Immature natural killer cell (primary cell): Measurements from ENCODE around the gene DPYSL4. TPM values are rescaled to one million over a fixed set of nuclear protein-coding genes. Genes with fewer than 3 reads are reported as not detected.

Source experiments
- DNase-seq, 3 donors: peaks; one replicate each; pipeline ENCODE4 v3.0.0; 2022; ENCODE audit warnings: mixed read lengths in 1 of 3
- H3K27ac Mint-ChIP-seq, 6 donors: one replicate each; pipeline ENCODE4 v1.8.0; 2020; ENCODE audit warnings: mixed read lengths in 6 of 6, mild to moderate bottlenecking in 5 of 6, inconsistent platforms in 4 of 6, moderate library complexity in 3 of 6
- H3K27me3 Mint-ChIP-seq, 3 donors: one replicate each; pipeline ENCODE4 v1.8.0; 2020 to 2021; ENCODE audit warnings: low read depth in 3 of 3, mild to moderate bottlenecking in 3 of 3, mixed read lengths in 3 of 3, moderate library complexity in 3 of 3, inconsistent platforms in 1 of 3
- H3K36me3 Mint-ChIP-seq, 3 donors: one replicate each; pipeline ENCODE4 v1.8.0; 2020; ENCODE audit warnings: mixed read lengths in 3 of 3, inconsistent platforms in 2 of 3, mild to moderate bottlenecking in 2 of 3
- H3K4me1 Mint-ChIP-seq, 2 donors: one replicate each; pipeline ENCODE4 v1.8.0; 2020; ENCODE audit warnings: inconsistent platforms in 2 of 2, mild to moderate bottlenecking in 2 of 2, mixed read lengths in 2 of 2, moderate library complexity in 1 of 2
- H3K4me3 Mint-ChIP-seq, 5 donors: one replicate each; pipeline ENCODE4 v1.8.0; 2020; ENCODE audit warnings: mild to moderate bottlenecking in 5 of 5, mixed read lengths in 5 of 5, inconsistent platforms in 3 of 5, moderate library complexity in 3 of 5
- H3K9me3 Mint-ChIP-seq, 6 donors: one replicate each; pipeline ENCODE4 v1.8.0; 2020; ENCODE audit warnings: mild to moderate bottlenecking in 6 of 6, mixed read lengths in 6 of 6, inconsistent platforms in 4 of 6, moderate library complexity in 3 of 6
- polyA plus RNA-seq, 3 donors: library from polyadenylated mRNA; unstranded; fragments of 300-500 nt; fragmentation: Illumina TruSeq; gene quantifications; one replicate each; pipeline ENCODE4 v1.2.3, GENCODE V29; 2021

DPYSL4 gene
- polyA plus RNA-seq, 3 donors from 2014 or later, result not detected

GRCh38 chr10:132246296-132246695 is 59.5 kb downstream of the DPYSL4 start:
- H3K27me3 Mint-ChIP-seq, result no peaks in the 10 kb centered on the region
- DNase-seq, result no peak
- H3K4me3 Mint-ChIP-seq, result no peak overlapping the region
- H3K9me3 Mint-ChIP-seq, result peaks cover 0 to 1% (median 0%) of the 10 kb centered on the region in 6 donors
- no peak overlapping the region for H3K27ac Mint-ChIP-seq
- H3K36me3 Mint-ChIP-seq, result peaks cover 0 to 2% (median 0%) of the 10 kb centered on the region in 3 donors
- peaks cover 0 to 7% of the 10 kb centered on the region in 2 donors for H3K4me1 Mint-ChIP-seq

- Mint-ChIP-seq H3K4me3 (peak overlapping the region in 1 of 5 donors; percentile 17), H3K9me3 (peaks cover 0 to 1% (median 0%) of the 10 kb centered on the region in 6 donors)
These were observed 61.2 kb downstream of the DPYSL4 start for GRCh38 chr10:132247943-132248342.

GRCh38 chr10:132248455-132249225 is 61.9 kb downstream of the DPYSL4 start:
- Mint-ChIP-seq H3K4me1 (peaks cover 0 to 13% of the 10 kb centered on the region in 2 donors), H3K9me3 (peaks cover 0 to 1% (median 0%) of the 10 kb centered on the region in 6 donors), H3K4me3 (peak overlapping the region; percentile 50 to 72 (median 70)), H3K36me3 (no peaks in the 10 kb centered on the region), H3K27me3 (no peaks in the 10 kb centered on the region), H3K27ac (no peak overlapping the region)
- peak; percentile 57 to 62 (median 61) for DNase-seq

More at GRCh38 chr10:132247943-132248342, 61.2 kb downstream of the DPYSL4 start:
- Mint-ChIP-seq H3K36me3 (no peaks in the 10 kb centered on the region), H3K27ac (no peak overlapping the region), H3K4me1 (peaks cover 0 to 9% of the 10 kb centered on the region in 2 donors), H3K27me3 (no peaks in the 10 kb centered on the region)
- DNase-seq, result no peak

- H3K4me3 Mint-ChIP-seq, result peak overlapping the region in 2 of 5 donors; percentile 26 to 72
- H3K9me3 Mint-ChIP-seq, result peaks cover 0 to 1% (median 0%) of the 10 kb centered on the region in 6 donors
- H3K27ac Mint-ChIP-seq, result no peak overlapping the region
- no peaks in the 10 kb centered on the region for H3K36me3 Mint-ChIP-seq
- DNase-seq, result no peak
- H3K4me1 Mint-ChIP-seq, result peaks cover 0 to 16% of the 10 kb centered on the region in 2 donors
- no peaks in the 10 kb centered on the region for H3K27me3 Mint-ChIP-seq
These were observed 62.5 kb downstream of the DPYSL4 start for GRCh38 chr10:132249226-132249724.

- H3K36me3 Mint-ChIP-seq, result no peaks in the 10 kb centered on the region
- no peaks in the 10 kb centered on the region for H3K27me3 Mint-ChIP-seq
- H3K27ac Mint-ChIP-seq, result no peak overlapping the region
- DNase-seq, result no peak
- peaks cover 0 to 20% of the 10 kb centered on the region in 2 donors for H3K4me1 Mint-ChIP-seq
- H3K4me3 Mint-ChIP-seq, result no peak overlapping the region
- H3K9me3 Mint-ChIP-seq, result peaks cover 0 to 1% (median 0%) of the 10 kb centered on the region in 6 donors
These were observed 63.2 kb downstream of the DPYSL4 start for GRCh38 chr10:132249824-132250375.

GRCh38 chr10:132250481-132251475 is 64.0 kb downstream of the DPYSL4 start:
- Mint-ChIP-seq H3K9me3 (peaks cover 0 to 1% (median 0%) of the 10 kb centered on the region in 6 donors), H3K36me3 (no peaks in the 10 kb centered on the region), H3K4me3 (no peak overlapping the region), H3K4me1 (peaks cover 0 to 26% of the 10 kb centered on the region in 2 donors), H3K27me3 (no peaks in the 10 kb centered on the region), H3K27ac (no peak overlapping the region)
- no peak for DNase-seq

GRCh38 chr10:132251928-132252327 is 65.2 kb downstream of the DPYSL4 start:
- Mint-ChIP-seq H3K27me3 (no peaks in the 10 kb centered on the region), H3K9me3 (peaks cover 0 to 1% (median 0%) of the 10 kb centered on the region in 6 donors), H3K36me3 (no peaks in the 10 kb centered on the region), H3K4me3 (no peak overlapping the region), H3K27ac (peak overlapping the region in 2 of 6 donors; percentile 34 to 46), H3K4me1 (peaks cover 0 to 30% of the 10 kb centered on the region in 2 donors)
- DNase-seq, result no peak

- Mint-ChIP-seq H3K27me3 (peaks cover 0 to 2% (median 0%) of the 10 kb centered on the region in 3 donors), H3K9me3 (peaks cover 0 to 1% (median 0%) of the 10 kb centered on the region in 6 donors), H3K36me3 (no peaks in the 10 kb centered on the region), H3K4me1 (peaks cover 0 to 30% of the 10 kb centered on the region in 2 donors), H3K27ac (no peak overlapping the region), H3K4me3 (no peak overlapping the region)
- no peak for DNase-seq
These were observed 65.7 kb downstream of the DPYSL4 start for GRCh38 chr10:132252412-132252811.

GRCh38 chr10:132253092-132253687 is 66.4 kb downstream of the DPYSL4 start:
- Mint-ChIP-seq H3K36me3 (no peaks in the 10 kb centered on the region), H3K9me3 (no peaks in the 10 kb centered on the region), H3K27ac (peak overlapping the region in 4 of 6 donors; percentile 49 to 77 (median 66)), H3K27me3 (peaks cover 0 to 2% (median 0%) of the 10 kb centered on the region in 3 donors), H3K4me1 (peaks cover 0 to 33% of the 10 kb centered on the region in 2 donors), H3K4me3 (no peak overlapping the region)
- DNase-seq, result no peak

GRCh38 chr10:132254841-132255240 is 68.1 kb downstream of the DPYSL4 start:
- H3K27ac Mint-ChIP-seq, result peak overlapping the region; percentile 40 to 94 (median 91)
- no peaks in the 10 kb centered on the region for H3K36me3 Mint-ChIP-seq
- H3K4me3 Mint-ChIP-seq, result peak overlapping the region in 4 of 5 donors; percentile 67 to 77 (median 68)
- H3K4me1 Mint-ChIP-seq, result peaks cover 0 to 33% of the 10 kb centered on the region in 2 donors
- H3K27me3 Mint-ChIP-seq, result peaks cover 0 to 2% (median 0%) of the 10 kb centered on the region in 3 donors
- no peaks in the 10 kb centered on the region for H3K9me3 Mint-ChIP-seq
- peak in 2 of 3 donors; percentile 41 to 58 for DNase-seq
